ENCODE data around the gene EIF2D.
"Not testable (repeated sequence)": the region's sequence is repeated elsewhere in the genome, so short reads cannot be mapped to it uniquely, and the experiment has no call there.

Gene EIF2D

GRCh38 chr1:206581571-206581981 lies 30.7 kb downstream of the EIF2D start:
- no peak overlapping the region for H2AFZ ChIP-seq (ENCODE audit: low read depth, low read length)
- H3K4me1 ChIP-seq (ENCODE audit: insufficient read depth, low read length): no peaks in the 10 kb centered on the region
- H3K4me2 ChIP-seq (ENCODE audit: insufficient read depth, low read length): no peak overlapping the region
- no peaks in the 10 kb centered on the region for H3K9me3 ChIP-seq (ENCODE audit: insufficient read depth, low read length, severe bottlenecking)
- no peaks in the 10 kb centered on the region for H3K27me3 ChIP-seq (ENCODE audit: insufficient read depth, low read length, poor library complexity)
- no peak for DNase-seq
- peak overlapping the region; percentile 32; the same call in 1 of the 2 replicates for H3K27ac ChIP-seq (ENCODE audit: low read length)
- no peak overlapping the region for H3K4me3 ChIP-seq (ENCODE audit: low read depth in 1 of 2, low read length in 2 of 2)
- no peak for ATAC-seq (ENCODE audit: insufficient read depth, low read depth)
- peaks cover 73% of the 10 kb centered on the region for H3K36me3 ChIP-seq (ENCODE audit: insufficient read depth, low read length)
- peaks cover 65% of the 10 kb centered on the region for H3K79me2 ChIP-seq (ENCODE audit: insufficient read depth, low read length)
- TF ChIP-seq CTCF (IDR thresholded peaks at IDR 0.05; ENCODE audit: borderline replicate concordance, extremely low read depth, low read length, poor library complexity, severe bottlenecking) (no peak), EZH2 (IDR thresholded peaks at IDR 0.05; ENCODE audit: borderline replicate concordance, low read depth, low read length, severe bottlenecking) (no peak)
- H4K20me1 ChIP-seq (ENCODE audit: insufficient read depth, low read length): peaks cover 53% of the 10 kb centered on the region
- no peak overlapping the region for H3K9ac ChIP-seq (ENCODE audit: low read depth, low read length)

- not testable (repeated sequence) for ATAC-seq (ENCODE audit: insufficient read depth, low read depth); DNase-seq; H3K9ac ChIP-seq (ENCODE audit: low read depth, low read length); H2AFZ ChIP-seq (ENCODE audit: low read depth, low read length); H3K4me2 ChIP-seq (ENCODE audit: insufficient read depth, low read length); H3K4me1 ChIP-seq (ENCODE audit: insufficient read depth, low read length); H3K27me3 ChIP-seq (ENCODE audit: insufficient read depth, low read length, poor library complexity); H3K9me3 ChIP-seq (ENCODE audit: insufficient read depth, low read length, severe bottlenecking); H3K4me3 ChIP-seq (ENCODE audit: low read depth in 1 of 2, low read length in 2 of 2); H3K27ac ChIP-seq (ENCODE audit: low read length)
- H3K79me2 ChIP-seq (ENCODE audit: insufficient read depth, low read length): peaks cover 69% of the 10 kb centered on the region
- peaks cover 68% of the 10 kb centered on the region for H3K36me3 ChIP-seq (ENCODE audit: insufficient read depth, low read length)
- peaks cover 56% of the 10 kb centered on the region for H4K20me1 ChIP-seq (ENCODE audit: insufficient read depth, low read length)
These were observed 31.2 kb downstream of the EIF2D start for GRCh38 chr1:206581114-206581497.

GRCh38 chr1:206580438-206581113 lies 31.7 kb downstream of the EIF2D start:
- Histone ChIP-seq H3K27ac (ENCODE audit: low read length) (no peak overlapping the region), H3K9me3 (ENCODE audit: insufficient read depth, low read length, severe bottlenecking) (no peaks in the 10 kb centered on the region), H3K79me2 (ENCODE audit: insufficient read depth, low read length) (peaks cover 75% of the 10 kb centered on the region), H3K4me3 (ENCODE audit: low read depth in 1 of 2, low read length in 2 of 2) (no peak overlapping the region), H3K36me3 (ENCODE audit: insufficient read depth, low read length) (peaks cover 63% of the 10 kb centered on the region), H3K4me1 (ENCODE audit: insufficient read depth, low read length) (peaks cover 5% of the 10 kb centered on the region), H3K27me3 (ENCODE audit: insufficient read depth, low read length, poor library complexity) (no peaks in the 10 kb centered on the region), H3K4me2 (ENCODE audit: insufficient read depth, low read length) (no peak overlapping the region), H3K9ac (ENCODE audit: low read depth, low read length) (no peak overlapping the region), H4K20me1 (ENCODE audit: insufficient read depth, low read length) (peaks cover 60% of the 10 kb centered on the region), H2AFZ (ENCODE audit: low read depth, low read length) (no peak overlapping the region)
- DNase-seq (no peak), ATAC-seq (ENCODE audit: insufficient read depth, low read depth) (no peak)
- TF ChIP-seq EZH2 (IDR thresholded peaks at IDR 0.05; ENCODE audit: borderline replicate concordance, low read depth, low read length, severe bottlenecking) (no peak), CTCF (IDR thresholded peaks at IDR 0.05; ENCODE audit: borderline replicate concordance, extremely low read depth, low read length, poor library complexity, severe bottlenecking) (no peak)

- H3K27me3 ChIP-seq (ENCODE audit: insufficient read depth, low read length, poor library complexity): no peaks in the 10 kb centered on the region
- peaks cover 81% of the 10 kb centered on the region for H3K79me2 ChIP-seq (ENCODE audit: insufficient read depth, low read length)
- no peak overlapping the region for H3K4me3 ChIP-seq (ENCODE audit: low read depth in 1 of 2, low read length in 2 of 2)
- H3K27ac ChIP-seq (ENCODE audit: low read length): peak overlapping the region; percentile 56; the same call in 1 of the 2 replicates
- H3K36me3 ChIP-seq (ENCODE audit: insufficient read depth, low read length): peaks cover 56% of the 10 kb centered on the region
- no peak overlapping the region for H3K9ac ChIP-seq (ENCODE audit: low read depth, low read length)
- H4K20me1 ChIP-seq (ENCODE audit: insufficient read depth, low read length): peaks cover 62% of the 10 kb centered on the region
- peak; percentile 64 for ATAC-seq (ENCODE audit: insufficient read depth, low read depth)
- peaks cover 12% of the 10 kb centered on the region for H3K4me1 ChIP-seq (ENCODE audit: insufficient read depth, low read length)
- no peaks in the 10 kb centered on the region for H3K9me3 ChIP-seq (ENCODE audit: insufficient read depth, low read length, severe bottlenecking)
- peak; percentile 62 for DNase-seq
- H3K4me2 ChIP-seq (ENCODE audit: insufficient read depth, low read length): no peak overlapping the region
- TF ChIP-seq CTCF (IDR thresholded peaks at IDR 0.05; ENCODE audit: borderline replicate concordance, extremely low read depth, low read length, poor library complexity, severe bottlenecking): no peak
- TF ChIP-seq EZH2 (IDR thresholded peaks at IDR 0.05; ENCODE audit: borderline replicate concordance, low read depth, low read length, severe bottlenecking): no peak
- no peak overlapping the region for H2AFZ ChIP-seq (ENCODE audit: low read depth, low read length)
These were observed 32.4 kb downstream of the EIF2D start for GRCh38 chr1:206579747-206580437.

Measured in DND-41 (cell line).